GM12878 (cell line): ENCODE measurements around the gene BRD2. TPM values are rescaled to one million over a fixed set of nuclear protein-coding genes. Genes with fewer than 3 reads are reported as not detected.

Experiments
- ATAC-seq: fragments of 200-7000 bp; cut with Tn5 transposase; 3 replicates; pipeline ENCODE4 v1.9.1; 2020; ENCODE audit warnings: mild to moderate bottlenecking, moderate library complexity
- BruUV-seq: library from RNA; stranded (reverse); fragments of 400-500 nt; replicated peaks from 2 replicates; lab custom pipeline; 2021; lab: Mats Ljungman, UMichigan
- CTCF ChIA-PET: fragments of 300-600 bp; sonication (Branson Sonifier 250); formaldehyde crosslinking; extraction: SDS; loops from one replicate; lab custom pipeline; 2021; ENCODE audit warnings: inconsistent platforms; lab: Yijun Ruan, JAX
- POLR2A ChIA-PET: fragments of 350-600 bp; formaldehyde crosslinking; extraction: SDS; loops from one replicate; lab custom pipeline; 2021; ENCODE audit warnings: inconsistent platforms; lab: Charles Lee
- RAD21 ChIA-PET: fragments of 300-600 bp; sonication (Branson Sonifier 250); formaldehyde crosslinking; loops from one replicate; lab custom pipeline; 2023; ENCODE audit warnings: antibody characterized with exemption; ENCODE audit not compliant: unreplicated experiment; lab: Charles Lee
- SMC1A ChIA-PET: fragments of 300-600 bp; sonication (Branson Sonifier 250); formaldehyde crosslinking; loops from one replicate; lab custom pipeline; 2023; ENCODE audit not compliant: unreplicated experiment, uncharacterized antibody; lab: Charles Lee
- DNase-seq: peaks from one replicate; pipeline ENCODE4 v3.0.0-alpha.2; 2011; ENCODE audit warnings: low read depth, low spot score
- FAIRE-seq: peaks from 3 replicates; lab custom pipeline; 2011; peaks lifted over from hg19 to GRCh38; lab: Jason Lieb, UNC
- H2AFZ ChIP-seq: 2 replicates; pipeline ENCODE4 v1.6.0; 2011; ENCODE audit warnings: low read depth, low read length, control low read depth; ENCODE audit not compliant: control insufficient read depth
- H3K27ac ChIP-seq: 2 replicates; pipeline ENCODE4 v1.5.1; 2011; ENCODE audit warnings: control low read depth; ENCODE audit not compliant: control insufficient read depth, insufficient read depth
- H3K27me3 ChIP-seq, 2 experiments: replicated peaks in 1 of 2; 2 replicates each; pipeline versions ENCODE4 v1.6.0 to v1.6.1; 2011; ENCODE audit warnings: low read length in 1 of 2; ENCODE audit not compliant: control insufficient read depth in 2 of 2, insufficient read depth in 2 of 2
- H3K36me3 ChIP-seq, 2 experiments: 2 replicates each; pipeline ENCODE4 v1.5.1; 2011; ENCODE audit warnings: low read length in 1 of 2; ENCODE audit not compliant: control insufficient read depth in 2 of 2, insufficient read depth in 2 of 2
- H3K4me1 ChIP-seq: 2 replicates; pipeline ENCODE4 v1.6.1; 2011; ENCODE audit warnings: mild to moderate bottlenecking, low read length, moderate library complexity, mixed read lengths; ENCODE audit not compliant: control insufficient read depth, insufficient read depth
- H3K4me2 ChIP-seq: 2 replicates; pipeline ENCODE4 v1.6.0; 2011; ENCODE audit warnings: control low read depth; ENCODE audit not compliant: control insufficient read depth, insufficient read depth
- H3K4me3 ChIP-seq: fragments of 200-600 bp; sonication (generic); 2 replicates; pipeline ENCODE4 v1.5.1; 2016
- H3K79me2 ChIP-seq: 2 replicates; pipeline ENCODE4 v1.6.0; 2011; ENCODE audit warnings: low read length; ENCODE audit not compliant: control insufficient read depth, insufficient read depth
- H3K9ac ChIP-seq: 2 replicates; pipeline ENCODE4 v1.8.0; 2011; ENCODE audit warnings: low read length, control low read depth, mixed read lengths; ENCODE audit not compliant: control insufficient read depth, insufficient read depth
- H3K9me3 ChIP-seq: replicated peaks from 3 replicates; pipeline ENCODE4 v1.5.1; 2011; ENCODE audit warnings: mild to moderate bottlenecking, low read length; ENCODE audit not compliant: control insufficient read depth, insufficient read depth
- H4K20me1 ChIP-seq: 2 replicates; pipeline ENCODE4 v1.6.0; 2011; ENCODE audit not compliant: control insufficient read depth, insufficient read depth
- BHLHE40 ChIP-seq, 2 experiments: fragments of 450-650 bp in 1 of 2; IDR thresholded peaks; 2 replicates each; pipeline ENCODE4 v1.6.1; 2011 to 2017; ENCODE audit warnings: low read depth in 2 of 2, borderline replicate concordance in 1 of 2, improper control_type of control experiment in 1 of 2, low read length in 1 of 2, mild to moderate bottlenecking in 1 of 2
- CHD2 ChIP-seq: IDR thresholded peaks from 2 replicates; pipeline ENCODE4 v1.6.1; 2011; ENCODE audit warnings: low read depth, low read length, improper control_type of control experiment, borderline replicate concordance
- FOXK2 ChIP-seq: fragments of 450-650 bp; IDR thresholded peaks from 2 replicates; pipeline ENCODE4 v1.6.1; 2017; ENCODE audit warnings: mild to moderate bottlenecking, moderate library complexity
- HDAC2 ChIP-seq: fragments of 200-600 bp; sonication (generic); IDR thresholded peaks from 2 replicates; pipeline ENCODE4 v1.6.1; 2017
- JUND ChIP-seq: IDR thresholded peaks from 2 replicates; pipeline ENCODE4 v1.6.1; 2012; ENCODE audit warnings: low read depth, mild to moderate bottlenecking, low read length, improper control_type of control experiment, moderate library complexity
- NRF1 ChIP-seq: conservative IDR thresholded peaks from 2 replicates; pipeline ENCODE4 v1.6.1; 2011; ENCODE audit warnings: mild to moderate bottlenecking, low read depth, low read length, improper control_type of control experiment
- RAD21 ChIP-seq: IDR thresholded peaks from 2 replicates; pipeline ENCODE4 v1.6.1; 2011; ENCODE audit warnings: mild to moderate bottlenecking, low read depth, low read length, moderate library complexity; ENCODE audit not compliant: insufficient read depth
- RFX5 ChIP-seq: IDR thresholded peaks from 2 replicates; pipeline ENCODE4 v1.6.1; 2011; ENCODE audit warnings: low read depth, low read length, improper control_type of control experiment
- SPI1 ChIP-seq: IDR thresholded peaks from 2 replicates; pipeline ENCODE4 v1.6.1; 2011; ENCODE audit warnings: low read depth, mild to moderate bottlenecking, low read length, moderate library complexity, borderline replicate concordance; ENCODE audit not compliant: insufficient read depth
- TBL1XR1 ChIP-seq: IDR thresholded peaks from 2 replicates; pipeline ENCODE4 v1.6.1; 2012; ENCODE audit warnings: low read depth, low read length, improper control_type of control experiment
- ZNF687 ChIP-seq: fragments of 450-650 bp; IDR thresholded peaks from 2 replicates; pipeline ENCODE4 v1.6.1; 2017; ENCODE audit warnings: mild to moderate bottlenecking, moderate library complexity
- WGBS: methylation state at CpG from one replicate; pipeline ENCODE4 v1.1.6; 2016; ENCODE audit warnings: low lambda C conversion rate; ENCODE audit not compliant: insufficient replicate concordance, insufficient coverage; ENCODE audit errors: missing lambda C conversion rate; 5-methylcytosine and 5-hydroxymethylcytosine counted together
- in situ Hi-C: fragments of 300-500 bp; cut with MboI; formaldehyde crosslinking; loops from 9 replicates; pipeline ENCODE4 v1.14.3; 2018; ENCODE audit warnings: mixed read lengths
- intact Hi-C: fragments of 100-400 bp; cut with micrococcal nuclease; formaldehyde crosslinking; loops from one replicate; pipeline ENCODE4 v1.14.2; 2022; ENCODE audit not compliant: unreplicated experiment
- polyA plus RNA-seq, 11 experiments: library from polyadenylated mRNA; depleted of rRNA in 4 of 11; unstranded in 6 of 11; stranded (reverse) in 5 of 11; fragments of >200 nt; fragmentation: Nextera tagmentation in 4 of 11; fragmentation: Illumina TruSeq in 1 of 11; extraction: Ambion mirVana in 4 of 11; extraction: Trizol in 1 of 11; gene quantifications; 1 replicate in 1 of 11; 2 replicates in 10 of 11; pipeline versions ENCODE4 v1.2.1 to v1.2.3, GENCODE V29; 2011 to 2016; ENCODE audit warnings: inconsistent platforms in 2 of 11, missing spikeins in 2 of 11, low read depth in 1 of 11
- total RNA-seq, 4 experiments: library from RNA; depleted of rRNA in 3 of 4; stranded (reverse); fragments of >200 nt in 3 of 4; fragmentation: Illumina TruSeq in 1 of 4; extraction: Trizol in 1 of 4; gene quantifications; 2 replicates each; pipeline versions ENCODE4 v1.2.1 to v1.2.3, GENCODE V29; 2013 to 2021
- TF ChIP-seq, protein P1 (sequence below): IDR thresholded peaks from 2 replicates; pipeline ENCODE4 v1.6.1; 2012; ENCODE audit warnings: mild to moderate bottlenecking, low read depth, low read length

BRD2 gene
- total and polyA plus RNA-seq, 10 of the 15 experiments (the other 5 are each of a cell fraction or from before 2014, with no cell fraction given): 32.2 to 239 (median 139) TPM

GRCh38 chr6:32977953-32978324 is 9.5 kb downstream of the BRD2 start:
- Histone ChIP-seq H3K4me3 (no peak overlapping the region; the same call in 1 of the 2 replicates), H2AFZ (no peak overlapping the region), H3K79me2 (peaks cover 57% of the 10 kb centered on the region), H3K4me2 (no peak overlapping the region; the same call in 1 of the 2 replicates), H4K20me1 (peaks cover 39% of the 10 kb centered on the region), H3K36me3 (peaks cover 54 to 67% of the 10 kb centered on the region in 2 experiments), H3K27me3 (no peaks in the 10 kb centered on the region), H3K27ac (no peak overlapping the region), H3K4me1 (no peaks in the 10 kb centered on the region; the same call in 1 of the 2 replicates), H3K9me3 (no peaks in the 10 kb centered on the region), H3K9ac (no peak overlapping the region)
- BruUV-seq: no TSS peak
- SMC1A ChIA-PET: interaction anchor here (0.6 to 17.2 kb wide), 10 partner anchors 12 to 110 kb away, joined by 3 to 347 read pairs (median 4); partner anchors contain the start of gene HLA-DMA
- TF ChIP-seq FOXK2 (no peak), TBL1XR1 (no peak), SPI1 (no peak), HDAC2 (no peak), RFX5 (no peak), JUND (no peak), ZNF687 (no peak), RAD21 (no peak), BHLHE40 (IDR thresholded peaks at IDR 0.05; ENCODE audit: borderline replicate concordance in 1 of 2, low read depth in 2 of 2, low read length in 1 of 2) (no peak), CHD2 (no peak), NRF1 (no peak)
- TF ChIP-seq, protein P1, sequence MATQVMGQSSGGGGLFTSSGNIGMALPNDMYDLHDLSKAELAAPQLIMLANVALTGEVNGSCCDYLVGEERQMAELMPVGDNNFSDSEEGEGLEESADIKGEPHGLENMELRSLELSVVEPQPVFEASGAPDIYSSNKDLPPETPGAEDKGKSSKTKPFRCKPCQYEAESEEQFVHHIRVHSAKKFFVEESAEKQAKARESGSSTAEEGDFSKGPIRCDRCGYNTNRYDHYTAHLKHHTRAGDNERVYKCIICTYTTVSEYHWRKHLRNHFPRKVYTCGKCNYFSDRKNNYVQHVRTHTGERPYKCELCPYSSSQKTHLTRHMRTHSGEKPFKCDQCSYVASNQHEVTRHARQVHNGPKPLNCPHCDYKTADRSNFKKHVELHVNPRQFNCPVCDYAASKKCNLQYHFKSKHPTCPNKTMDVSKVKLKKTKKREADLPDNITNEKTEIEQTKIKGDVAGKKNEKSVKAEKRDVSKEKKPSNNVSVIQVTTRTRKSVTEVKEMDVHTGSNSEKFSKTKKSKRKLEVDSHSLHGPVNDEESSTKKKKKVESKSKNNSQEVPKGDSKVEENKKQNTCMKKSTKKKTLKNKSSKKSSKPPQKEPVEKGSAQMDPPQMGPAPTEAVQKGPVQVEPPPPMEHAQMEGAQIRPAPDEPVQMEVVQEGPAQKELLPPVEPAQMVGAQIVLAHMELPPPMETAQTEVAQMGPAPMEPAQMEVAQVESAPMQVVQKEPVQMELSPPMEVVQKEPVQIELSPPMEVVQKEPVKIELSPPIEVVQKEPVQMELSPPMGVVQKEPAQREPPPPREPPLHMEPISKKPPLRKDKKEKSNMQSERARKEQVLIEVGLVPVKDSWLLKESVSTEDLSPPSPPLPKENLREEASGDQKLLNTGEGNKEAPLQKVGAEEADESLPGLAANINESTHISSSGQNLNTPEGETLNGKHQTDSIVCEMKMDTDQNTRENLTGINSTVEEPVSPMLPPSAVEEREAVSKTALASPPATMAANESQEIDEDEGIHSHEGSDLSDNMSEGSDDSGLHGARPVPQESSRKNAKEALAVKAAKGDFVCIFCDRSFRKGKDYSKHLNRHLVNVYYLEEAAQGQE: no peak
- RAD21 ChIA-PET: no interaction called here
- DNase-seq: no peak
- no peak for ATAC-seq
- POLR2A ChIA-PET: interaction anchor here (0.6 to 16.6 kb wide), 5 partner anchors 11 to 140 kb away, joined by 3 to 486 read pairs (median 4); partner anchors contain the start of genes HLA-DMA and TAP2
- intact Hi-C loops: no loop called here
- FAIRE-seq: no peak
- CTCF ChIA-PET: interaction anchor here (0.9 to 13.8 kb wide), 7 partner anchors 8 to 148 kb away, joined by 3 to 162 read pairs (median 3); partner anchors contain the start of gene HLA-DMA
- 87% methylated on average over 7 of the region's 7 CpGs for WGBS
- in situ Hi-C loops: no loop called here
